Measurements from ENCODE around the gene LCLAT1. TPM values are rescaled to one million over a fixed set of nuclear protein-coding genes. Genes with fewer than 3 reads are reported as not detected.

The LCLAT1 gene
- total and polyA plus RNA-seq, 2 of the 4 experiments (the other 2 are of a cell fraction) = 7.5 to 11.5 TPM

GRCh38 chr2:30663321-30663720 is 216.3 kb downstream of the LCLAT1 start (continued):
- TF ChIP-seq SMC3 (IDR thresholded peaks at IDR 0.05; ENCODE audit: low read depth, low read length) (no peak), USF2 (IDR thresholded peaks at IDR 0.05; ENCODE audit: low read depth, low read length) (no peak), FOS (IDR thresholded peaks at IDR 0.05; ENCODE audit: low read depth, low read length) (no peak), RCOR1 (IDR thresholded peaks at IDR 0.05; ENCODE audit: insufficient replicate concordance, low read length) (no peak), MXI1 (IDR thresholded peaks at IDR 0.05; ENCODE audit: borderline replicate concordance, low read depth, low read length) (no peak), CHD1 (IDR thresholded peaks at IDR 0.05; ENCODE audit: low read depth, low read length) (no peak), POLR2A (IDR thresholded peaks at IDR 0.05; ENCODE audit: low read depth, low read length) (no peak)
